Stimulated activated CD4-positive, alpha-beta T cell treated with anti-CD3 and anti-CD28 coated beads, TNF-alpha, amount 100 ng/mL, for 4 hours (primary cell): ENCODE measurements around the gene KDM4B.

ENCODE experiments used
- DNase-seq, 3 experiments: peaks; one replicate each; pipeline ENCODE4 v3.0.0-alpha.2; 2020; ENCODE audit warnings: low read depth in 3 of 3

KDM4B gene

DNA sequence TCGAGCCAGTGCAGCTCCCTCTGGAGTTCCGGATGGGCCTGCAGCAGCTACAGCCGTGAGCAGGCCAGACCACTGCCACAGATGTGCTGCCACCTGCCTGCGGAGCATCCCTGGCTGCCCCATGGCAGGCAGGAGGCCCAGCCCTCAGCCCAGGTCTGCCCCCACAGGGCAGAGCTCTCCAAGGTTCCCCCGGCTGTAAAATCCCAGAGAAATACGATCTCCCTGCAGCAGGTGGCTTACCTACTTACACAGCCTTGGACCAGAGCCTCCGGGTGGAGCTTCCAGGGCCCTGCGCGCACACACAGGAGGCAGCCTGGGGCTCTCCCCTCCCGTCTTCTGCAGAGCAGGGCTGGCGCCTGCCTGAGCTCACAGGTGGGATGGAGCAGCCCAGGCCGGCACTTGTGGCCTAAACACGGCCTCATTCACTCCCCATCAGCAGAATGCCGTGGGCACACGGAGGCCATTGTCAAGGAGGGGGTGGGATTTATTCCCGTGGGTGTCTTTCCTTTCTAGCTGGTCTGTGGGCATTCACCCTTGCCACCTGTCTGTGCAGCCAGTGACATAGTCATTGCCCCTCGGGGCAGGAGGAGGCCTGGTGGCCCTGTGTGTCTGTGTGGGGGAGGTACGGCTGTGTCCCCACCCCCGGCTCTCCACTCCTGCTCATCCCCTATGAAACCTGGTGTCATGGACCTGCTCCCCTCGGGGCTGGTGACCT is 118.0 kb downstream of the KDM4B start:
- DNase-seq, result no peak

DNA sequence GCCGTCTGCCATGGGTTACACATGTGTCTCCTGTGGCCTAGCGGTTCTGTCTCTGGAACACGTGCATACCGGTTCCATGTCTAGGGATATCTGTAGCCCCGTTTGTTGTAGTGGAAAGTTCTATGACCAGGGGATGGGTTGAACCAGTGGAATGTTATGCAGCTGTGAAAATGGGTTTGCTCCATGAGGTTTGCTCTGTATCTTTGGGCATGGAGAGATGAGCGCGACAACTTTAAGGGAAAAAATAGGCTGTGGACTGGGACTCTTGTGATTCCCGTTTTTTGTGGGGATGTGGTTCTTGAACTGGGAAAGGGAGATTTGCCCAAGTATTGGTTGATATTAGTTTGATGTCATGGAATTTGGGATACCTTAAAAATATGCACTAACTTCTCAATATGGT is 120.4 kb downstream of the KDM4B start:
- DNase-seq, result no peak

DNA sequence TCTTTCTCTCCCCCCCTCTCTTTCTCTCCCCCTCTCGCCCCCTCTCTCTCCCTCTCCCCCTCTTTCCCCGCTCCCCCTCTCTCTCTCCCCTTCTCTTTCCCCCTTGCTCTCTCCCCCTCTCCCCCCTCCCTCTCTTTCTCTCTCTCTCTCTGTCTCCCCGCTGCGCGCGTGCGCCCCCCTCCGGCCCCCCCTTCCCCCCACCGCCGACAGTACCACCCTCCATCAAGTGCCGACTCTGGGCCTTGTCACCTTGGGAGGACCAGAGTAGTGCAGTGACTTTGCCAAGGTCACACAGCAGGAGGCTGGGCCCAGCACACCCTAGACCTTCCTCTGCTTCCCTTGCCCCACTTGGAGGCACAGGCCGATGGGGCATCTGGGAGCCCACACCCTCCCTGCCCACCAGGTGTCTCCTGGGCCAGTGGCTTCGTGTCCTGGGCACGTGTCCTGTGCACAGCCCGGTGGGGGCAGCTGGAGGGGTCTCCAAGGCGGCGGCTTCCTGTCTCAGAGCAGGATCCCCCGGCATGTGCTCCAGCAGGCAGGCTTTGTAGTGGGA is 121.6 kb downstream of the KDM4B start:
- DNase-seq, result no peak

DNA sequence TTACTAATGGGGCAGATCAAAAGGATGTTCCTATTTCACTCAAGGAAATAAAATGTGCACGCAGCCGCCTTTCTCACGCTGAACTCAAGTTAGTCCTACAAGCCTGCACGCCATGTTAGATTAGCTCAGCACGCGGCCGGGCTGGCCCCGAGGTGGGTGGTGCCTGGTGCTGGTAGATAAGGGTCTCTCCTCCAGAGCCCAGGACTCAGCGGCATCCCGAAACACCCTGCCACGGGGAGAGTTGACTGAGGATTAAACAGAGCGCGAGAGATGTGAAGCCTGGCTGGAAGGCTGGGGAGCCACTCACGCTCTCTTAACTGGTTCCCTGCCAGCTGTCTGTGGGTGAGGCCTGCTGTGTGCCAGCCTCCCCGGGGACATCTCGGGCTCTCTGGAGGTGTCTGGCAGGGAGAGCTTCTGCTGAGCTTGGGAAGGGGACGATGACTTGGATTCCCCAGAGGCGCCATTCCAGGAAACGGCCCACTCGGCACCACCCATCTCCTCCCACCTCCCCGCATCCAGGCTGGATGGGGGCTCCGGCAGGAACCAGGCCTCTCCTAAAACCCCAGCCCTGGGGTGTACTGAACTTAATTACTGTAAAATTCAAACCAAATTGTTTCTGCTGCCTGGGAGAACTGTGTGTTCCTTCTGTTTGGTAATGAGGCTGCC is 122.2 kb downstream of the KDM4B start:
- DNase-seq, result no peak

DNA sequence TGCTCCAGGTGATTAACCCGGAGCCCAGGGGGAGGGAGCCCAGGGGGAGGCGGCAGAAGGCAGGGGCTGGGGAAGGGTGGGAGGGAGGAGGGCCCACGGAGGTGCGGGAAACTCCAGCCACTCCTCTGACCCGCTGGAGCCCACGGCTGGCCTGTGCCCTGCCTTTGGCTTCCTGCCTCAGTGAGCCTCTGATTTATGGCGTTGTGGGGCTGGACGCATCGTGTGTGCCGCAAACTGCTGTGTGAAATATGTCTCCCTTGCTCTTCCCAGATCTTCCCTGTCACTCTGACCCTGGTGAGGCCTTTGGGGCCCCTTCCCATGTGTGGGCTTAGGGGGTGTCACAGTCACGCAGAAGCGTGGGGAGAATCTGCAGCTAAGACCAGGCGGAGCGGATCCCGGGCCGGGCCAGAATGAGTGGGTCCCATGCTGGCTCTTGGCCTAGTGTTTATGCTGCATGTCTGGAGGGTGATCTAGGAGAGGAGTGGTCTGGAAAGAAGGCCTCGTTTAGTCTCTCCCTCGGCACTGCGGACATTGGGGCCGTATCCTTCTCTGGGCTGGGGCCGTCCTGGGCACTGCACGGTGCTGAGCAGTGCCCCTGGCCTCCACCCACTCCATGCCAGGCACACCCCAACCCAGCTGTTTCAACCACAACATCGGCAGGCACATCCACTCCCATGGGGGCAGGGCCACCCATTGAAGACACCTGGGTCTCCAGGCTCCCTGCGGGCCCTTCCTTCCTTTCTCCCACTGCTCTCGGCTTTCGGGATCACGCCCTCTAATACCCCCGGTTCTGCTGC is 123.0 kb downstream of the KDM4B start:
- no peak for DNase-seq

DNA sequence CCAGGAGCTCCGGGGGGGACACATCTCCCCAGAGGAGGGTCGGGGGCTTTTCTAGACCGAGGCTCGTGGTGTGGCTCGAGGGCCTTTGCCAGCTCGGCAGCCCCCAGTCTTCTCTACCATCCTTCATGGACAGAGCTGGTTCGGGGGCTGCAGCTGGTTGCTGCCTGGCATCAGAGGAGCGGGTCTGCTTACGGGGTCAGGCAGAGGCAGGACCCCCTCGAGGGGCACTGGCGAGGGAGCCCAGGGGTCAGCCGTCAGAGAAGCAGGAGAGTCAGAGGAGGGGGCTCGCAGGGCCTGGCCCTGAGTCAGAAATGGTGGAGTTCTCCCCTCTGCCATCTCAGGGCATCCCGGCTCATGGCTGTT is 123.5 kb downstream of the KDM4B start:
- no peak for DNase-seq

DNA sequence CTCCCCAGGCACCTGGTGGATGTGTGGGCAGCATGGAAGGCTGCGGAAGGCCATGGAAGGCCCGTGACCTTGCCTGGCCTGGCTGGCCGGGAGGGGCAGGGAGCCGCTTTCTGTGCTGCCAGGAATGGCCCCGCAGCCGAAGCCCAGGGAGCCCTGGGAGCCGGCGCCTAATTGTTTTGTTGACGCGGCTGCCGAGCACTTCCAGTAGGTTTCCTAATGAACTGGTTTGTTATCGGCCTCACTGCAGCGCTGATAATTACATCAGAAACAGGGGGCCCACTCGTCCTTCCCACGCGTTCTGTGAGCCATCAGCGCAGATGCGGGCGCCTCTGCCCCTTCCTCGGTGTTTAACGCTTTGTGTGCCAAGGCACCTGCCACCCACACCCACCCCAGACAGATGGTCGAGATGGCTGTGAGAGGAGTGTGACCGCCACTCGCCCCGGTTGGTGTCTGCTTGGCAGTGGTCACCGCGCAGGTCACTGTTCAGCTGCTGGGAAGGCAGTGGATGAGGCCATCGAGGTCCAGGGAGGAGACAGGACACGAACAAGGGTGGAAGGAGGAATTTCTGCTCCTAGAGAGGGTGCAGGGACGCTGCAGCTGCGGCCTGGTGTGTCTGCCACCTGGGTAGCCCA is 124.5 kb downstream of the KDM4B start:
- no peak for DNase-seq

DNA sequence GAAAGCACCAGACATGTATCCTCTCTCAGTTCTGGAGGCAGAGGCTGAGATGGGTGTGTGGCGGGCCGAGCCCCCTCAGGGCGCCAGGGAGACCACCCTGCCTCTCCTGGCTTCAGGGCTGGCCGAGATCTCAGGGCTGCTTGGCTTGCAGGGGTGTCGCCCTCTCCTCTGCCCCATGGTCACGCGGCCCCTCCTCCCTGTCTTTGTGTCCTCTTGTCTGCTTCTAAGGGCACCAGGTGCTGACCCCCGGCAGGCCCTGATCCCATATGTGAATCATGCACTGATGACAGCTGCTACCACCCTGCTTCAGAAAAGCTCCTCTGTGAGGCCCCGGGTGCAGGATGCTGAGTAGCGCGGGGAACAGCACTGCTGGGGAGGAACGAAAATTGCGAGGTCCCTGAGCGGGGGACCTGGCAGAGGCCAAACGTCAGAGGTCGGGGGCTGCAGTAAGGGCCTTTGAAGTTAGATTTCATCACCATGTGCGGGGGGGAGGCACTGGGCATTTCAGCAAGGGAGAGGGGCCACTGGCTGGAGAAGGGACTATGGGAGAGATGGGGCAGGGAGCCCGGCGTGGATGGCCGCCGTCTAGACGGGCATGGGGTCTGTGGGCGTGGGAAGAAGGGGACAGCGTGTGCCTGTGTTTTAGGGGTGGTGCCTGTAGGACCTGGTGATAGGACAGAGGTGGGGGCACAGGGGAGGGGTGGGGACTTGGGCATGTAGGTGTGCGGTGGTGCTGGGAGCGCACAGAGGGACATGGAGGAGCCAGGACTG is 125.2 kb downstream of the KDM4B start:
- DNase-seq, result no peak

DNA sequence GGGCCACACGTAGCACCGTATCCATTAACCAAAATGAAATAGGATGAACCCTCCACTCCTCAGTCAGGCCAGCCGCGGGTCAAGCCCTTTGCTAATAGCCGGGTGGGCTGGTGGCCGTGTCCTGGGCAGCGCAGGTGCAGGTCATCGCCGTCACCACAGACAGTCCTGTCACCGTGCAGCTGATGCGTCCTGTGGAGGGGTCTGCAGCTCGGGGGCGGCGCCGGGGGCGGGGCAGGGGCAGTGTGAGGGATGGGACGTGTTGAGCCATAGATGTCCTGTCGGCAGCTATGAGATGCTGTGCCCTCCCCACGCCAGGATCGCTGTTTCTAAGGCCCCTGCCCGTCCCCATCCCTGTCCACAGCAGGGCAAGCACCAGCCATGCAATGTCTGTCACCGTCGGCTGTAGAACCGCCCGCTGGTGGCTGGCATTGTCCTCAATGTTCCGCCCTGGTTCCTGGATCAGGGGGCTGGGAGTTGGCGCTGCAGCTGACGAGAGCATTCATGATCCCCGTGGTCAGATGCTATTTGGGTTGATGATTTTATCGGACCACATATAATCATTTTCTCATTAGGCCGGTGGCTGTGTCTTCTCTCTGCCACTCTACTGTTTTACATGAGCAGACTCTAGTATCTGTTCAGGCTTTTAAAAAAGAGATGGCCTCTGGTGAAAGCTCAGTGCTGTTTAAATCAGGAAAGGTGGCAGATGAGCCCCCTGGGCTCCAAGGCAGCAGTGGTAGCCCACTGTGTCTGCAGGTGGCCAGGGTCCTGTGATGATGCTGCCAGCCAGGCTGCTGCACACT is 126.1 kb downstream of the KDM4B start:
- no peak for DNase-seq

DNA sequence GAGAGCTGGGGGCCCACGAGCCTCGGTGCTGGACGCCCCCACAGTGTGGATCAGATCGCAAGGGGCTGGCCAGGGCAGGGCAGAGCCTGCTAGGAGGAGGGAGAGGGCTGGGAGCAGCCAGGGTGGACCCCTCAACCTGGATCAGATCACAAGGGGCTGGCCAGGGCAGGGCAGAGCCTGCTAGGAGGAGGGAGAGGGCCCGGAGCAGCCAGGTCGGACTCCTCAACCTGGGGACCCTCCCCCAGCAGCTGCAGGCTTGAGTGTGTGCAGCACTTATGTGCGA is 126.6 kb downstream of the KDM4B start:
- no peak for DNase-seq

DNA sequence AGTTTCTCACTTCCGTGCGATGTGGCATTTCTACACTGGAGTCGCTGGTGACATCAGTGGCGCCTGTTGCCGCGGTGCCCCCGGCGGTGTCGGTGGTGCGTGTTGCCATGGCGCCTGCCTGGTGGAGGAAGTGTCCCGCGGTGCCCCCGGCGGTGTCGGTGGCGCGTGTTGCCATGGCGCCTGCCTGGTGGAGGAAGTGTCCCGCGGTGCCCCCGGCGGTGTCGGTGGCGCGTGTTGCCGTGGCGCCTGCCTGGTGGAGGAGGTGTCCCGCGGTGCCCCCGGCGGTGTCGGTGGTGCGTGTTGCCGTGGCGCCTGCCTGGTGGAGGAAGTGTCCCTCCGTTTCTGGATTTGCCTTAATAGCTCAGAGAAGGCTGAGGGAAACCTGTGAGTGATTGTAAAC is 127.6 kb downstream of the KDM4B start:
- no peak for DNase-seq

DNA sequence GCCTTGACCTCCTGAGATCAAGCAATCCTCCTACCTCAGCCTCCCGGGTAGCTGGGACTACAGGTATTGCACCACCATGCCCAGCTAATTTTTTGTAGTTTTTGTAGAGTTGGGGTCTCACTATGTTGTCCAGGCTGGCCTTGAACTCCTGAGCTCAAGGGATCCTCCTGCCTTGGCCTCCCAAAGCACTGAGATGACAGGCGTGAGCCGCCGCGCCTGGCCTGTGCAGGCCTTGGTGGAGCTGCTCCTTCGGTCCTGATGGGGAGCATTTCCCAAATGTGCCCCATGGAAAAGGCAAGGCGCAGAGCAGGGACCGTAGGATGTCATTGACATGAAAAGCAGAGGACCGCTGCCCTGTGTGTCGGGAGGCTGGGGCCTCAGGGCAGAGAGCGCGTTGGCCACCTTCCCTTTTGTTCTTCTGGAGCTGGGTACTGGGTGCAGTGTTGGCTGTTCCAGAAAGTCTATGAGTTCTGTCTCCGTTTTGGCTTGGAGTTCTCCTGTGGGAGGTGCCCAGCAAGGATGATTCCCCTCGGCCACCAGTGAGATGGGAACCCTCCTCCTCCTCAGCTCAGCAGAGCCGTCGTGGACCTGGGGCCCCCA is 128.5 kb downstream of the KDM4B start:
- no peak for DNase-seq

DNA sequence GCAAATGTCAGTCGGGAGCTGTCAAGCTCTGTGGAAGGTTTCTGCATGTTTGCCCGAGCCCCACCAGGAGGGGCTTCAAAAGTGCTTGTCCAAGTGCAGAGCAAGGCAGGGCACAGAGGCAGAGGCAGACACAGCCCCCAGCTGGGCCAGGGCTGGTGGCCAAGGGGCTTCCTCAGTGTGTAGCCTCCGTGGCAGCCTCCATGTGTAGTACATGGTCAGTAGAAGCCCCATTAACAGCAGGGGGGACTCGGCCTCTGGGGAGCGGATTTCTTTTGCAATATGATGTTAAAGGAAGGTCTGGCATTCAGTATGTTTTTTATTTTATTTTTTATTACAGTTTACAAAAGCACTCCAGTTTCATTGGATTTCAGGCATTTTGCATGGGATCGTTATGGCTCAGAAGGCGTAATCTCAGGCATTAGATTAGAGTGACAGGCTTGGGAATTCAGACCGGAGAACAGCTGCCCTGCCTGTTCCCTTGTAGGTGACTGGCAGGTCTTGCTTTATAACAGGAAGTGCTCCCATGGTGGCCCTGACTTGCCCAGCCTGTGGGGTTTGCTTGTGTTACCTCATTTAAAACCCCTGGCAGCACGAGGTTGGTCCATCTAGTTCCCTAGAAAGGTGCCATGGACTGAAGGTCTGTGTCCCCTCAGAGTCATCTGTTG is 129.2 kb downstream of the KDM4B start:
- DNase-seq, result no peak

DNA sequence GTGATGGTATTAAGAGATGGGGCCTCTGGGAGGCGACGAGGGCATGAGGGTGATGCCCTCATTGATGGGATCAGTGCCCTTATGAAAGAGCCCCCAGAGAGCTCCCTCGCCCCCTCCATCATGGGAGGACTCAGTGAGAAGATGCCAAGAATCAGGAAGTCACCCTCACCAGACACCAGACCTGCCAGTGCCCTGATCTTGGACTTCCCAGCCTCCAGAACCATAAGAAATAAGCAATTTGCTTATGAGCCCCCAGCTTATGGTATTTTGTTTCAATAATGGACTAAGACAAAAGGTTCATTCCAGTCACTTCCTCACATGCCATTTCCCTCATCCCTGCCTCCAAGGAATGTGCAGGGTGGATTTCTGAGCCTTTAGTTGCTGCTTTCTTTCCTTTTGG is 129.7 kb downstream of the KDM4B start:
- no peak for DNase-seq

DNA sequence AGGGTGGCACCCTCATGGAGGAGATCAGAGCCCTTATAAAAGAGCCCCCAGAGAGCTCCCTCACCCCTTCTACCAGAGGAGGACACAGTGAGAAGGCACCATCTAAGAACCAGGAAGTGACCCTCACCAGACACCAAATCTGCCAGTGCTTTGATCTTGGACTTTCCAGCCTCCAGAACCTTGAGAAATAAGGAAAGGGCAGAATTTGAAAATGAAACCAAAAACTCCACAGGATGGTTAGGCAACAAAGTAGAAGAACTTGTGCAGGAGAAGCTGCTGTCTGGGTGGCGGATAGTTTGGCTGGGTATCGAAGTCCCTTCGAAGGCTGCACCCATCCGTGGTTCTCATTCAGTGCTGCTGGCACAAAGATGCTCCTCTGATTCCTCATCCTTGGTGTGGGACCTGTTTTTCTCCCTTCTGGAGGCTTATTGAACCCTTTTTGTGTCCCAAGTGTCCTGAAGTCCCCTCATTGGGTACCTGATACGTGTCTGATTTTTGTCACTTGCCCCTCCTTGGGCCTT is 130.8 kb downstream of the KDM4B start:
- no peak for DNase-seq

DNA sequence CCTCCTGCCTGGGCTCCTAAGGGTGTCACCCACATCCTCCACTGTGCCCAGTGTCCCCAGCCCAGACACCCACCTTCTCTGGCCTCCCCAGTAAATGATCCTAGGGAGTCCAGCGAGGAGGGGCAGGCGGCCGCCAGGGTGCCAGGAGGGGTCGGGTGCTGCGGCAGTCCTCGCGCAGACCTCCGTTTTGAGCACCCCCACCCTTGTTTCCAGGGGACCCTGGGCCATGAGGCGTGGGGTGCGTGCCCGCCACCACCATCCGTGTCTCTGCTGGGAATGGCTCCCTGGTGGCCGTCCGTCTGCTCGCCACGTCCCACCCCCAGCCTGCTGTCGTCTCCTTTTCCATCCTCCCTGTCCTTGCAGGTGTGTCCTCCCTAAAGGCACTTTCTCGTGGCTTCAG is 133.0 kb downstream of the KDM4B start:
- DNase-seq, result no peak

DNA sequence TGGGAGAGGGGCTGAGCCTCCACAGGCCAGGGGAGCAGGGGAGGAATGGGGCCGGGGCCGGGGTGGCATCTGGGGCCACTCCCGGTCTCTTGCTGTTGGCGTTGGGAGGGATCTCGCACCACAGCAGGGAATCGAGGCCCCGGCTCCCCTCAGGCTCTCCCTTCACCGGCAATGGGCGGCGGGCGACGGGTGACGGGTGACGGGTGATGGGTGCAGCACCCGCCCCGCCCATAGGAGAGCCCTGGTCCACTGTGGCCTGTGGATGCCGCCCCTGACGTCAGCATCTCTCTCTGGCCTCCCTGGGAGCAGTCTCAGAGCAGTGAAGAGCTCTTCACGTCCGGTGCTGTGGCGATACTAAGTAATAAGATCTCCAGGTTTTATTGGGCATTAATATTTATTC is 133.6 kb downstream of the KDM4B start:
- no peak for DNase-seq

DNA sequence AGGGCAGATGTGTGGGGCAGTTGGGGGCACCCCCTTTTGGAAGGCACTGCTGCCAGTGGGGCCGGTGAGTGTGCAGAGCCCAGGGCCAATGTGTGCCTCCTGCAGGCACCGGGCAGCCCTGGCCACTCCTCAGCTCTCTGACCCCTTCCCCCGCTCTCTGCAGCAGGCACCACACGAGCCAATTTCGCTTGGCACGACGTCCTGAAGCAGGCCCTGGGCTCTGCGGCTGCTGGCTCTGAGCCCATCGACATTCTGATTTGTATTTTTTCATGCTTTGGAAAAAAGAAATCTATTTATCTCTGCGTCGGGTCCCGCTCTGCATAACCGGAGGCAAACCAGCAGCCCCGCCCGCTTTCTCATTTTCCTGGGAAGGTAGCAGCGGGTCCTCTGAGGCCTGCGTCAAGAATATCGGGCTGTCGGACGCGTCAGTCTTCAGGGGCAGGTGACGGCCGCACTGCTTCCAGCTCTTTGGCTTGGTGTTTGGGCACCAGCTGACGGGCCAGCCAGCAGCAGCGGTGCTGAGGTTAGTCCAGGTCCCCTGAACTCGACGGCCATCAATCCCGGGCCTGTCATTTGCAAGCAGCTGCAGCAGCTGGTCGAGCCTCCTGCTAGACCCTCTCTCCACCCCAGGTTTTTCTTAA is 134.3 kb downstream of the KDM4B start:
- no peak for DNase-seq

DNA sequence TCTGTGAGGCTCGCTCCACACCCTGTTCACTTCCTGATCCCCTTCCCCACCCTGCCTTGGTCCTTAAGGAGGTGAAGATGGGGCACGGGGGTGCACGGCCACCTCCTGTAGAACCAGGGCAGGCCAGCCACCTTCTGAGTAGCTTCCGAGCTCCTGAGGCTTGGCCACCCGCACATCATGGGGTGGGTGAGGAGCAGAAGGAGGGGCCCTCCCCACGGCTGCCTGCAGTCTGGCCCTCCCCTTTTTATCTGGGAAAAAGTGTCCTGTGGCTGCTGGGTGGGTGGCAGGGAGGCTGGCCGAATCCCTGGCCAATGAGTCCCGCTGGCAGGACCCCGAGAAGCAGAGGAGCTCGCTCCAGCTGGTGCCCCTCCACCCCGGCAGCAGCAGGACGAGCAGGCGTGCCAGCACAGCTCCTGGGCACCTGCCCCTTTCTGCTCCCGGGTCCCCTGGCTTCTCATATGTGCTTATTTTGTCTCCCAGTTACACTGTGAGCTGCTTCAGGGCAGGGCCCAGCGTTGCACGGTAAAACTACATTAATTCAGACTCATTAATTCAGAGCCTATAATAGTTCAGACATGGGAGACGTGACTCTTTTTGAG is 135.0 kb downstream of the KDM4B start:
- DNase-seq, result no peak
